ENCODE results near the gene CASP5.

DNA sequence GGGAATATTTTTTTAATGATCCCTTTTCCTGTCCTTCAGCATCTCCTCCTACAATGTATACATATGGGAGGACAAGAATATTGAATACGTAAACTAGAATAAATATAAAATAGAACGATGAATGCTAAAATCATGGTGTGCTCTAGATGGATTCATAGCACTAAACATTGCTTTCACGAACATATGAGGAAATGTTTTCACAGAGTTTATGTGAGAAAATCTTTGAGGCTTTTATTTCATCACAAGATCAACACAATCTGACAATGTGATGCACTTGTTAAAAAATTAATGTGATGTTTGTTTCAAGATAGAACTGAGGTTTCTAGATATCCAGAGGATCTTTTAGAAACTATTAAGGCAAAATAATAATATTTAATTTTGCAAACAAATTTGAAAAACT, 19.2 kb upstream of the CASP5 start:
- TF ChIP-seq, protein P1, sequence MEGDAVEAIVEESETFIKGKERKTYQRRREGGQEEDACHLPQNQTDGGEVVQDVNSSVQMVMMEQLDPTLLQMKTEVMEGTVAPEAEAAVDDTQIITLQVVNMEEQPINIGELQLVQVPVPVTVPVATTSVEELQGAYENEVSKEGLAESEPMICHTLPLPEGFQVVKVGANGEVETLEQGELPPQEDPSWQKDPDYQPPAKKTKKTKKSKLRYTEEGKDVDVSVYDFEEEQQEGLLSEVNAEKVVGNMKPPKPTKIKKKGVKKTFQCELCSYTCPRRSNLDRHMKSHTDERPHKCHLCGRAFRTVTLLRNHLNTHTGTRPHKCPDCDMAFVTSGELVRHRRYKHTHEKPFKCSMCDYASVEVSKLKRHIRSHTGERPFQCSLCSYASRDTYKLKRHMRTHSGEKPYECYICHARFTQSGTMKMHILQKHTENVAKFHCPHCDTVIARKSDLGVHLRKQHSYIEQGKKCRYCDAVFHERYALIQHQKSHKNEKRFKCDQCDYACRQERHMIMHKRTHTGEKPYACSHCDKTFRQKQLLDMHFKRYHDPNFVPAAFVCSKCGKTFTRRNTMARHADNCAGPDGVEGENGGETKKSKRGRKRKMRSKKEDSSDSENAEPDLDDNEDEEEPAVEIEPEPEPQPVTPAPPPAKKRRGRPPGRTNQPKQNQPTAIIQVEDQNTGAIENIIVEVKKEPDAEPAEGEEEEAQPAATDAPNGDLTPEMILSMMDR (IDR thresholded peaks at IDR 0.05) = no peak
- no peak for TF ChIP-seq POLR2A (IDR thresholded peaks at IDR 0.05)
